Stomach smooth muscle (tissue), 2 donors: ENCODE measurements around the gene EEF2.

ENCODE experiments used
- H3K27ac ChIP-seq: one replicate; pipeline ENCODE4 v1.7.0; 2013; ENCODE audit warnings: mild to moderate bottlenecking, low read length, inconsistent platforms
- H3K27me3 ChIP-seq, 2 donors: one replicate each; pipeline ENCODE4 v1.7.0; 2013; ENCODE audit warnings: low read length in 2 of 2; ENCODE audit not compliant: insufficient read depth in 2 of 2, control insufficient read depth in 1 of 2
- H3K36me3 ChIP-seq, 2 donors: one replicate each; pipeline ENCODE4 v1.7.0; 2013; ENCODE audit warnings: low read length in 2 of 2; ENCODE audit not compliant: control insufficient read depth in 2 of 2, insufficient read depth in 2 of 2
- H3K4me1 ChIP-seq: one replicate; pipeline ENCODE4 v1.7.0; 2013; ENCODE audit warnings: low read length; ENCODE audit not compliant: control insufficient read depth, insufficient read depth
- H3K4me3 ChIP-seq, 2 donors: one replicate each; pipeline ENCODE4 v1.7.0; 2013; ENCODE audit warnings: low read length in 2 of 2
- H3K9ac ChIP-seq, 2 donors: one replicate each; pipeline ENCODE4 v1.7.0; 2013; ENCODE audit warnings: low read length in 2 of 2, mild to moderate bottlenecking in 1 of 2
- H3K9me3 ChIP-seq, 2 donors: one replicate each; pipeline ENCODE4 v1.7.0; 2013; ENCODE audit warnings: low read length in 2 of 2; ENCODE audit not compliant: control insufficient read depth in 2 of 2
- donor health status: healthy.
- donor health status: Pancreatic carcinoma.

EEF2 gene

DNA sequence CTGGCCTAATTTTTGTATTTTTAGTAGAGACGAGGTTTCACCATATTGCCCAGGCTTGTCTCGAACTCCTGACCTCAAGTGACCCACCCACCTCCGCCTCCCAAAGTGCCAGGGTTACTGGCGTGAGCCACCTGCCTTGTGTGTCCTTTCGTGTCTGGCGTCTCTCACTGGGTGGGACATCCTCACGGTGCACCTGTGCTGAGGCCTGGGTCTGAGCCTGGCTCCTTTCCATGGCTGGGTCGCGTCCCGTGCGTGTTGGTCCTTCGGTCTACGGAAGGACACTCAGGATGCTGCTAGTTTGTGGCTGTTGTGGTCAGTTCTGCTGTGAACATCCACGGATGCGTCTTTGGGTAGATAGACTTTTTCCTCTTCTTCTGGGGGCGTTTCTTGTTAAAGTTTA lies 41.9 kb upstream of the EEF2 start:
- Histone ChIP-seq H3K4me1 (peaks cover under 1% of the 10 kb centered on the region), H3K36me3 (peaks cover 24 to 31% of the 10 kb centered on the region in 2 donors), H3K9me3 (no peaks in the 10 kb centered on the region), H3K9ac (no peak overlapping the region), H3K27ac (no peak overlapping the region), H3K27me3 (no peaks in the 10 kb centered on the region), H3K4me3 (no peak overlapping the region)

DNA sequence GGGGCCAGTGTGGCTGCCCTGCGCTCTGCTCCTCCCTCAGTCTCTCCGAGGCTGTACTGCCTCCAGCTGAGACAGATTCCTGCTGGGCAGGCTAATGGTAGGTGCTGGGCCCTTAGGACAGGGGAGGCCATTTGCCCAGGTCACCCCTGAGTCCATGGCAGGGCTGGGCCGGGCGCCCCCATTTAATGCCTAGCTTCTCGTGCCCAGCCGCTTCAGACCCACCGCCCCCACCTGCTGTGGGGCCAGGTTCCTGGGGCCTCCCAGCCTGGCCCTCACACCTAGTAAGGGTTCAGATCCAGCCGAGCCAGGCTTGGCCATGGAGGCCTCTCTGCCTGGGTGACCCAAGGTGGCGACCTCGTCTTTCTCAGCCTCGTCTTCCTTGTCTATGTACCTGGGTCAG lies 40.1 kb upstream of the EEF2 start:
- no peaks in the 10 kb centered on the region for H3K4me1 ChIP-seq
- H3K4me3 ChIP-seq, result no peak overlapping the region
- no peak overlapping the region for H3K9ac ChIP-seq
- no peaks in the 10 kb centered on the region for H3K27me3 ChIP-seq
- no peaks in the 10 kb centered on the region for H3K9me3 ChIP-seq
- H3K36me3 ChIP-seq, result peaks cover 19 to 28% of the 10 kb centered on the region in 2 donors
- H3K27ac ChIP-seq, result no peak overlapping the region

DNA sequence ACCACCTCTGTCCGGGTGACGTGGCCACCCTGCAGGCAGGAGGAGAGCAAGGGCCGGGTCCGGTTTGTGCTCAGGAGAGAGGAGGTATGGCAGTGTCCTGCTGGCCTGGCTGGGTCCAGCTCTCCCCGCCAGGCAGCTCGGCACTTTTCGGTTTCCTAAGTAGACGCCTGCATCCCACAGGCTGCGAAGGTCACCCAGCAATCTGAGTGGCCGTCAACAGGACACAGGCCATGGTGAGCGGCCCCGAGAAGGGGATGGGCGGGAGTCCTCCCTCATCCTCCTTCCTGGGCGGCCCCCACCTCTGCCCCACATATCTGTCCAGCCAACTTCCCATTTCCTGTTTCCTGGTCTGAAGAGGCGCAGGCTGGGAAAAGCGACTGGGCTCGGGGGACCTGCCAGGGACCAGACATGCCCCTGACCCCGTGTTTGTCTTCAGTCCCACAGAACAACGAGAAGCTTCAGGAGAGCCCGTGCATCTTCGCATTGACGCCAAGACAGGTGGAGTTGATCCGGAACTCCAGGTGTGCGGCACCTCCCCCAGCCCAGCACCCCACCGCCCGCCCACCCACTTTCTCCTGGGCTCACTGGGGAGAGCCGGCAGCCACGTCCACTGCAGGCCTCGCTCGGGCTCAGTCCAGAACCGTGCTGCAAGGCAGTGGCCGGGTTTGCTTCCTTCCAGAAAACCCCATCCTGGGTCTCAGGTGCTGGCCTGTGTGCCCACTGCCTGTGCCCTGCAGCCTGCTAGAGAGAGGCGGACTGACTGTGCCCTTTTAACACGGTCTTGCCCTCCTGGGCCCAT lies 38.5 kb upstream of the EEF2 start:
- Histone ChIP-seq H3K9me3 (no peaks in the 10 kb centered on the region), H3K27ac (no peak overlapping the region), H3K27me3 (no peaks in the 10 kb centered on the region), H3K4me3 (no peak overlapping the region), H3K4me1 (peaks cover 8% of the 10 kb centered on the region), H3K9ac (no peak overlapping the region), H3K36me3 (peaks cover 19 to 23% of the 10 kb centered on the region in 2 donors)

DNA sequence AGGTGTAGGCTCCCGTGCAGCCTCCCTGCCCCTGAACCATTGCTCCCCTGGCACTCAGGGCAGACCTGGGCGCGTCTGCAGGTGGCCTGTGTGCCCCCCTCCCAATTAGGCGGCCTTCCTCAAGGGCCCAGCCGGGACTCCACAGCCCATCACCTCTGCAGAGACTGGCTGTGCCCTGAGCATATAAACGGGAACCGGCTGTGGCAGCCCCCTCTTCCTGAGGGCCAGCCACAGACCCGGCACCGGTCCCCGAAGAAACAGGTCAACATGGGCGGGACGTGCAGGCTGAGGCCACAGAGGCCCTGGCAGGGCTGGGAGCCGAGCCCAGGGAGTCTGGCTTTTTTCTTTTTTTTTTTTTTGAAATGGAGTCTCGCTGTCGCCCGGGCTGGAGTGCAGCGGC lies 34.3 kb upstream of the EEF2 start:
- Histone ChIP-seq H3K4me3 (peak overlapping the region in 1 of 2 donors; percentile 15), H3K9me3 (no peaks in the 10 kb centered on the region), H3K9ac (no peak overlapping the region), H3K4me1 (peaks cover 32% of the 10 kb centered on the region), H3K36me3 (peaks cover 0 to 5% of the 10 kb centered on the region in 2 donors), H3K27me3 (no peaks in the 10 kb centered on the region), H3K27ac (peak overlapping the region; percentile 41)

DNA sequence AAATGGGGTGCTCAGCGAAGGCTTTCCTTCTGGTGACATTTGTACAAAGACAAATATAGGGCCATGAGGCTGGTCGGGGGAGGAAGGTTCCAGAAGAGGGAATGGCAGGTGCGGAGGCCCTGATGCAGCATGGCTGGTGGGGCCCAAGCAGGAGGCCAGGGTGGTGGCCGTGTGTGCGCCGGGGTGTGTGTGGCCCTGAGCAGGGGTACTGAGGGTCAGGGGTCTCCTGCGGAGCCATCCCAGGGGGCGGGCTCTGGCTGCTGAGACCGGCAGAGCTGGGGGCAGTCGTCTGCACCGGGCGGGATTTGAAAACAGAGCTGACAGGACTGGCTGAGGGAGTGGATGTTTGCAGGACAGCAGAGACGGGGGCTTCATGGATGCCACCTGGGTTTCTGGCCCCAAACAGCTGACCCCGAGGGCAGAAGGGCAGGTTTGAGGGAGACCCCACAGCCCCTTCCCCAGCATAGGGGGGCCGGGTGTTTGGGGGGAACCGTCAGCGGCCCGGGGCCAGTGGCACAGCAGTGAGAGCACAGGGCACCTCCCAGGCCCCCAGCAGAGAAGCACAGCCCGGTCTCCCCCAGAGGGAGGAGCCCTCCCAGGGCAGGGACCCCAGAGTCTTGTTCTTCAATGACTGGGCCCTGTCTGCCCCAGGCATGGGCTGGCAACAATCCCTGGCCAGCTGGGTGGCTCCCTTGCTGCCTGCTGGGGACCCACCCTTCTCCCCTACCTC lies 33.7 kb upstream of the EEF2 start:
- H3K36me3 ChIP-seq, result peaks cover 0 to 2% of the 10 kb centered on the region in 2 donors
- no peak overlapping the region for H3K9ac ChIP-seq
- peak overlapping the region; percentile 41 for H3K27ac ChIP-seq

DNA sequence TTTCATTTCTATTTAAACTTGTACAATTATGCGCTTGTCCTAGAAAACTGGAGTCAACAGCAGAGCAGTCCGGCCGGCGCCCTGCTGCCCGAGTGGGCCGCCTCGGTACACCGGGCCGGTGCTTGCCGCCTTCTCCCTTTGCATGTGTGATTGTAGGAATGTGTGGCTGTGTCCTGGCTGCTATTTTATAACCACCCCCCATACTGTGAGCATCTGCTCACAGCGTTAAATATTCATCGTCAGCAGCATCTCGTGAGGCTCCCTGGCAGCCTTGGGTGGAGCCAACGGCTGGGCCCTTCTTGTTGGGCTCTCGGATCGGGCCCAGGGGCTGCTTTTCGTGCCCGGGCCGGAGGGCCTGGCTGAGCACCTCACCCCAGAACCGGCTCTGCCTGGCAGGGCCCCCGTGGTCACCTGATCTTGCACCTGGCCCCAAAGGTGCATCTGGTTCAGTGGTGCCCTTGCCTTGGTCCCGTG lies 32.9 kb upstream of the EEF2 start:
- Histone ChIP-seq H3K27ac (no peak overlapping the region), H3K4me3 (no peak overlapping the region), H3K9ac (no peak overlapping the region), H3K9me3 (no peaks in the 10 kb centered on the region), H3K4me1 (peaks cover 46% of the 10 kb centered on the region), H3K27me3 (no peaks in the 10 kb centered on the region), H3K36me3 (peaks cover 3 to 9% of the 10 kb centered on the region in 2 donors)

More for the DNA sequence above, 33.7 kb upstream of the EEF2 start:
- Histone ChIP-seq H3K4me3 (peak overlapping the region in 1 of 2 donors; percentile 15), H3K9me3 (no peaks in the 10 kb centered on the region), H3K4me1 (peaks cover 39% of the 10 kb centered on the region), H3K27me3 (no peaks in the 10 kb centered on the region)

DNA sequence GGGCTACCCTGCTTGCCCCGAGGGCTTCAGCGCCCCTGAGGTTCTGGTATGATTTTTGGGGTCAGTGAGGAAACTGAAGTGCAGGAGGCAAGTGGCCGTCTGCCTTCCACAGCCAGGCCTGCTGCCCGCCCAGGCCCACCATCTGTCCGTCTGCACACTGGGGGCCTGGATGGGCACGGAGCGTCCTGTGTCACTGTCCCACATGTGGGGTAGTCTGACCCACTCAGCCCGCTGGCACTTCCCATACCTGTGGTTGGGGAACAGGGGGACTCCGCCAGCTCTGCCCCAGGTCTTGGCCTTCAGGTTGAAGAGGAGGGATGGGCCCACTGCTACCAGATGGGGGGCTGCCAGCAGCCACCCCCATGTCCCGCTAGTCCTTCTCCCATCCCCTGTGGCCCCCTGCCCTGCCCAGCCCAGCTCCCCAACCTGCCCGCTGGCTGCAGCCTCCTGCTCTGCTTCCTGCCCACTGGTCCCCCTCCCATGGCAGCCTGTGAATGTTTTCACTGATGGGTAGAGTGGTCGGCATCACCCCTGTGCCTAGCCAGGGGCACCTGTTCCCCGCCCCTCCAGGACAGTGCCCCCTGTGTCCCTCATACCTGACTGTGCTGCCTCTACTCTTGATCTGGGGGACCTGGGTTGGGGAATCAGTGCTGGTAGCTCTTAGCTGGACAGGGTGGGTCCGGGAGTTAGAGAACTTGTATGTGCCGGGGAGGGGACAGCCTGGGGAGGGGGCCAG lies 31.8 kb upstream of the EEF2 start:
- Histone ChIP-seq H3K27me3 (no peaks in the 10 kb centered on the region), H3K36me3 (peaks cover 6 to 9% of the 10 kb centered on the region in 2 donors), H3K27ac (peak overlapping the region; percentile 82), H3K9ac (no peak overlapping the region), H3K9me3 (no peaks in the 10 kb centered on the region), H3K4me1 (peaks cover 55% of the 10 kb centered on the region), H3K4me3 (no peak overlapping the region)

DNA sequence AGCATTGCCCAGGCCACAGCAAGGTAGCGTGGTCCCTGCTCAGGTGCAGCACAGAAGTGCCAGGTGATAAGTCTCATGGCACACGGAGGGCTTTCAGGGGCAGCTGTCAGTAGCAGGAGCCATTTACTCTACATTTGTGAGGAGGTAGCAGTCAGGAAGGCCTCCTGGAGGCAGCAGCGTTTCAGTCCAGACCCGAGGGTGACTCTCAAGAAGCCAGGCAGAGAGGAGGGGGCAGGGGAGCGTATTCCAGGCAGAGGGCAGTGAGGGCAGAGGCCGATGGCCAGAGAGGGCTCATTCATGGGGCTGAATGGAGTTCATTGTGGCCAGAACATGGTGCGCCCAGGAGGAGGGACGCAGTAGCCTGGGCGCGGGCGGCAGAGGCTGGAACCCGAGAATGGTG lies 31.2 kb upstream of the EEF2 start:
- peak overlapping the region; percentile 82 for H3K27ac ChIP-seq
- no peak overlapping the region for H3K9ac ChIP-seq

DNA sequence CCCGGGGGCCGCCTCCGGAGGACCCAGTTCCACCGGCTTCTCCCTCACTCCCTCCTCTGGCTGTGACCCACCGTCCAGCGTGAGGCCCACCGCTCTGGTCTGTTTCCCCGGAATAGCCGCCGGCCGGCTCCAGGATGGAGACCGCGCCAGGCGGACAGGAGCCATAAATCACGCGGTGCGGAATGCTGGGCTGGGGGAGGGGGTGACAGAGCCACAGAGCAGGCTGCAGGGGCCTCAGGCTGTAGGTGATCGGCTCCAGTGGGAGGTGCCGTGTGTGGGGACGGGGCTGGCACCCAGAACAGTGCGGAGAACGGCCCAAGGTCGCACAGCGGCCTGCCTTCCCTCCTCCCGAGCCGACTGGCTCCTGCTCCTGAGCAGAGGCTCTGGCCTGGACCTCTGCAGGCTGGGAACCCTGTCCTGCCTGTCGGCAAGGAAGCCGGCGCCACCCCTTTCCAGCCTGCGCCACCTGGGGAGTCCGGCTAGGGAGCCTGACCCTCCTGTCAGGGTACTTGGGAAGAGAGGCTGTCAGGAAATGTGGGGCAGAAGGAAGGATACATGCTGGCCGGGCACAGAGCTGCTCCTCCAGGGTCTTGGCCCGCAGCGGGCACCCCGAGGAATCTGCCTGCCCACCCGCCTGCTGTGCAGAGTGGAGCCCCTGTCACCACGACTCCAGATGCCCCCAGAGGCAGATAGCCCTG lies 30.6 kb upstream of the EEF2 start:
- H3K4me3 ChIP-seq, result peak overlapping the region; percentile 7 to 60
- peak overlapping the region; percentile 82 for H3K27ac ChIP-seq
- H3K36me3 ChIP-seq, result peaks cover 6 to 11% of the 10 kb centered on the region in 2 donors
- peaks cover 65% of the 10 kb centered on the region for H3K4me1 ChIP-seq
- no peaks in the 10 kb centered on the region for H3K9me3 ChIP-seq
- H3K27me3 ChIP-seq, result no peaks in the 10 kb centered on the region
- peak overlapping the region; percentile 55 to 56 for H3K9ac ChIP-seq

More for the DNA sequence above, 31.2 kb upstream of the EEF2 start:
- Histone ChIP-seq H3K4me1 (peaks cover 59% of the 10 kb centered on the region), H3K9me3 (no peaks in the 10 kb centered on the region), H3K27me3 (no peaks in the 10 kb centered on the region), H3K4me3 (peak overlapping the region in 1 of 2 donors; percentile 60), H3K36me3 (peaks cover 6 to 9% of the 10 kb centered on the region in 2 donors)
